ENCODE results near the gene SLC19A2. TPM values are rescaled to one million over a fixed set of nuclear protein-coding genes. Genes with fewer than 3 reads are reported as not detected.

The SLC19A2 gene
- total RNA-seq, 3 donors from 2014 or later = 34.7 to 71.8 (median 64.2) TPM

DNA sequence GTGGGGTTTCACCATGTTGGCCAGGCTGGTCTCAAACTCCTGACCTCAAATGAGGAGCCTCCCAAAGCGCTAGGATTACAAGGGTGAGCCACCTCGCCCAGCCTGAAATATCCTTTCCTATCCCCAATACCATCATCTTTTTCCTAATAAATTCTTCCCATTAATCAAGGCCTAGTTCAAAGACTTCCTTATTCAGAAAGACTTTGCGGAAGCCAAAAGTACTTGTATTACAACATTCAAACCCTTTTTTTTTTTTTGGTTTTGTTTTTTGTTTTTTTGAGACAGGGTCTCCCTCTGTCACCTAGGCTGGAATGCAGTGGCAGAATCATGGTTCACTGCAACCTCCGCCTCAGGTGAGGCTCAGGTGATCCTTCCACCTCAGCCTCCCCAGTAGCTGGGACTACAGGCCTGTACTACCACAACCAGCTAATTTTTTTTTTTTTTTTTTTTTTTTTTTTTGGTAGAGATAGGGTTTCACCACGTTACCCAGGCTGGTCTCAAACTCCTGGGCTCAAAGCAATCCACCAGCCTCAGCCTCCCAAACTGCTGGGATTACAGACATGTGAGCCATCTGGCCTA lies 7.6 kb downstream of the SLC19A2 start:
- intact Hi-C loops (cut with DNase I; ENCODE audit: low total_unique reads) = no loop called here
- H3K9me3 ChIP-seq = no peaks in the 10 kb centered on the region
- H3K36me3 ChIP-seq = no peaks in the 10 kb centered on the region
- H3K4me3 ChIP-seq = no peak overlapping the region
- H3K27ac ChIP-seq = no peak overlapping the region
- no peak for TF ChIP-seq POLR2A (IDR thresholded peaks at IDR 0.05)
- TF ChIP-seq, protein P1, sequence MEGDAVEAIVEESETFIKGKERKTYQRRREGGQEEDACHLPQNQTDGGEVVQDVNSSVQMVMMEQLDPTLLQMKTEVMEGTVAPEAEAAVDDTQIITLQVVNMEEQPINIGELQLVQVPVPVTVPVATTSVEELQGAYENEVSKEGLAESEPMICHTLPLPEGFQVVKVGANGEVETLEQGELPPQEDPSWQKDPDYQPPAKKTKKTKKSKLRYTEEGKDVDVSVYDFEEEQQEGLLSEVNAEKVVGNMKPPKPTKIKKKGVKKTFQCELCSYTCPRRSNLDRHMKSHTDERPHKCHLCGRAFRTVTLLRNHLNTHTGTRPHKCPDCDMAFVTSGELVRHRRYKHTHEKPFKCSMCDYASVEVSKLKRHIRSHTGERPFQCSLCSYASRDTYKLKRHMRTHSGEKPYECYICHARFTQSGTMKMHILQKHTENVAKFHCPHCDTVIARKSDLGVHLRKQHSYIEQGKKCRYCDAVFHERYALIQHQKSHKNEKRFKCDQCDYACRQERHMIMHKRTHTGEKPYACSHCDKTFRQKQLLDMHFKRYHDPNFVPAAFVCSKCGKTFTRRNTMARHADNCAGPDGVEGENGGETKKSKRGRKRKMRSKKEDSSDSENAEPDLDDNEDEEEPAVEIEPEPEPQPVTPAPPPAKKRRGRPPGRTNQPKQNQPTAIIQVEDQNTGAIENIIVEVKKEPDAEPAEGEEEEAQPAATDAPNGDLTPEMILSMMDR (IDR thresholded peaks at IDR 0.05) = no peak
- TF ChIP-seq POLR2AphosphoS5 (IDR thresholded peaks at IDR 0.05) = no peak
- no peaks in the 10 kb centered on the region for H3K4me1 ChIP-seq
- no peaks in the 10 kb centered on the region for H3K27me3 ChIP-seq
- no peak for DNase-seq (ENCODE audit: low spot score in 2 of 2)

DNA sequence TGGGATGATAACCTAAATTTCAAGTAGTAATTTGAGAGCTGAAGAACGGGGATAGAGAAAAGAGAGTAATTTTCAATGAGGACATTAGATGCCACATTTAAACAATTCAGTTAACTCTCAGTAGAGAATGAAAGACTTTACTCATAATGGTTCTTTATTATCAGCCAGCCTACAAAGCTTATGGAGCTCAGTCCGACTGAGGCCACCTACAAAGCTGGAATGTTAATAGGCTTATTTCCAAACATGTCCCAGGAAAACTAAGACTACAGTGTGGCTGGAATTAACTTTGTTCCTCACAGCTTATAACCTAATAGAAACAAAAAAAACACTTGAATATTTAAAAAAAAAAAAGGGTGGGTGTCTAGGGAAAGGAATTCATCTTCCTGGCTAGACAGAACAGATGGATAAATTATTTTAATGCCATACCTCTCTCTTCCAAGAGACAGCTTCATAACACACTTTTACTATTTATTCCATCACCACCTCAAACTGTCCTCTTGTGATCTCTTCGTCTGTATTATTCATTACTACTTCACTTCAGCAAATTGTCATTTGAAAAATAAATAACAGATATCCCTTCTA lies 9.8 kb downstream of the SLC19A2 start:
- H3K27ac ChIP-seq = no peak overlapping the region
- no peaks in the 10 kb centered on the region for H3K9me3 ChIP-seq
- no peaks in the 10 kb centered on the region for H3K27me3 ChIP-seq
- no peak overlapping the region for H3K4me3 ChIP-seq
- no peak for TF ChIP-seq POLR2A (IDR thresholded peaks at IDR 0.05)
- TF ChIP-seq, protein P1 (IDR thresholded peaks at IDR 0.05) = no peak
- no peak for DNase-seq (ENCODE audit: low spot score in 2 of 2)
- no peaks in the 10 kb centered on the region for H3K4me1 ChIP-seq
- intact Hi-C loops (cut with DNase I; ENCODE audit: low total_unique reads) = no loop called here
- H3K36me3 ChIP-seq = no peaks in the 10 kb centered on the region

DNA sequence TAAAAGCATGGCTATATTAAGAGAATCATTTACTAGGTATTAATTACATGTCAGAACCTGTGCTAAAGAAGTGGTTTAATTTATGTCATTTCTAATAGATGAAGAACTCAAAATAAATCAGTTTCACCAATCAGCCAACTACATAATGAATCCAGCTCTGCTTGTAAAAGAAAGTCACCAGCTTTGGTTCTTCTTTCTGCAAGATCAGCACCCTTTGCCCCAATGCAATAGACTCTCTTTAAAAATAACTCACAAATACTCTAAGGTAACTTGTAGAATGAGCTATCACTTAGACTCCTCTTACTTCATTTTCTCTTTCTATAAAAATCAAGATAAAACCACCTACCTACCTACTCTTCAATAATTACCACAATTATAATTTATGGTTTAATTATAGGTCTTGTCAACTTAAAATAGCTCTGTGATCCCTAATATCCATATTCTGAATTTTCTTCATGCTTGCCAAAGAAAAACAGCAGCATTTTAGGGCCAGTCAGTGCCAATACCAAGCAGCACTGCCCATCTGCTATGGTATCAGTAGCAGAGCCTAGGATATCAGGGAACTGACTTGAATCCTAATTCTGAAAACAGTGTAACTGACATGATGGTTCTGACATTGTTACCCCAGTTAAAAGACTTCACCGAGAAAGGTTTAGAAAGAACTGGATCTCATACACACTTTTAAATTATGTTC lies 11.3 kb downstream of the SLC19A2 start:
- H3K27ac ChIP-seq = no peak overlapping the region
- H3K4me1 ChIP-seq = no peaks in the 10 kb centered on the region
- no peak for DNase-seq (ENCODE audit: low spot score in 2 of 2)
- TF ChIP-seq POLR2A (IDR thresholded peaks at IDR 0.05) = no peak
- TF ChIP-seq POLR2AphosphoS5 (IDR thresholded peaks at IDR 0.05) = no peak
- TF ChIP-seq, protein P1 (IDR thresholded peaks at IDR 0.05) = no peak
- no peaks in the 10 kb centered on the region for H3K27me3 ChIP-seq
- H3K36me3 ChIP-seq = no peaks in the 10 kb centered on the region
- H3K9me3 ChIP-seq = no peaks in the 10 kb centered on the region
- H3K4me3 ChIP-seq = no peak overlapping the region
- intact Hi-C loops (cut with DNase I; ENCODE audit: low total_unique reads) = no loop called here

DNA sequence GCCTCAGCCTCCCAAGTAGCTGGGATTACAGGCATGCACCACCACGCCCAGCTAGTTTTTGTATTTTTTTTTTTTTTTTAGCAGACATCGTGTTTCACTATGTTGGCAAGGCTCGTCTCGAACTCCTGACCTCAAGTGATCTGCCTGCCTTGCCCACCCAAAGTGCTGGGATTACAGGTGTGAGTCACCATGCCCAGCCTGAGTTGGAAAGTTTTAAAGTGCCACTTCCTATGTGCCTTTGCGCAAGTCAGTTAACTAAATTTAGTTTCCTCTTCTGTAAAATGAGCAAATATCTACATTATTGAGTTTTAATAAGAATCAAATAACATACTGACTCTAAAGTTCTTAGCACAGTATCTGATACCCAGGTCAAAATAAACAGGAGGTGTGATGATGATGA lies 12.4 kb downstream of the SLC19A2 start:
- Histone ChIP-seq H3K9me3 (no peaks in the 10 kb centered on the region), H3K4me3 (no peak overlapping the region), H3K27me3 (no peaks in the 10 kb centered on the region), H3K4me1 (no peaks in the 10 kb centered on the region), H3K36me3 (no peaks in the 10 kb centered on the region), H3K27ac (no peak overlapping the region)
- DNase-seq (ENCODE audit: low spot score in 2 of 2) = no peak
- TF ChIP-seq POLR2A (IDR thresholded peaks at IDR 0.05) = no peak
- TF ChIP-seq, protein P1 (IDR thresholded peaks at IDR 0.05) = no peak
- TF ChIP-seq POLR2AphosphoS5 (IDR thresholded peaks at IDR 0.05) = no peak
- intact Hi-C loops (cut with DNase I; ENCODE audit: low total_unique reads) = no loop called here

DNA sequence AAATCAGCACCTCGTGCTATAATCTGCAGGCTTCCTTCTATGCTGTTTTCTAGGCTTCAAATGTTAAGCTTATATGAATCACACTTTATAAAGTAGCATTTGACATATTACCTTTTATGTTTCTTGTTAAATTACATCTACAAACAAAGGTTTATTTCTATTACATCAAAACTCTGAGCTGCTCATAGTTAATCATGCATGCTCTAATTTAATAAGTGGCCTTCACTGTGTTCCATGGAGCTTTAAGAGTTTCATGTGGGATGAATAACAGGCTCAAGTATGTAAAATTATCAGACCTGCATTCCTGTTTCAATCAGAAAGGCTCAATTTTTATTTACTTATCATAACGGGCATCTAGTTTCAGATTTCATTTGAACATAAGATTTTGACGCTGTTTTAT lies 13.0 kb downstream of the SLC19A2 start:
- Histone ChIP-seq H3K27me3 (no peaks in the 10 kb centered on the region), H3K4me3 (no peak overlapping the region), H3K4me1 (no peaks in the 10 kb centered on the region), H3K27ac (no peak overlapping the region), H3K9me3 (no peaks in the 10 kb centered on the region), H3K36me3 (no peaks in the 10 kb centered on the region)
- intact Hi-C loops (cut with DNase I; ENCODE audit: low total_unique reads) = no loop called here
- no peak for DNase-seq (ENCODE audit: low spot score in 2 of 2)
- no peak for TF ChIP-seq POLR2AphosphoS5 (IDR thresholded peaks at IDR 0.05)
- TF ChIP-seq POLR2A (IDR thresholded peaks at IDR 0.05) = no peak
- TF ChIP-seq, protein P1 (IDR thresholded peaks at IDR 0.05) = no peak
